HG03060 (cell line): ENCODE results near the gene NPDC1.
"Not testable (repeated sequence)": the region's sequence is repeated elsewhere in the genome, so short reads cannot be mapped to it uniquely, and the experiment has no call there.

Experiments used
- ATAC-seq: cut with Tn5 transposase; IDR thresholded peaks from one replicate; pipeline ENCODE4 v1.9.1; 2021; ENCODE audit warnings: low read depth, moderate number of reproducible peaks; ENCODE audit not compliant: unreplicated experiment

NPDC1 gene

DNA sequence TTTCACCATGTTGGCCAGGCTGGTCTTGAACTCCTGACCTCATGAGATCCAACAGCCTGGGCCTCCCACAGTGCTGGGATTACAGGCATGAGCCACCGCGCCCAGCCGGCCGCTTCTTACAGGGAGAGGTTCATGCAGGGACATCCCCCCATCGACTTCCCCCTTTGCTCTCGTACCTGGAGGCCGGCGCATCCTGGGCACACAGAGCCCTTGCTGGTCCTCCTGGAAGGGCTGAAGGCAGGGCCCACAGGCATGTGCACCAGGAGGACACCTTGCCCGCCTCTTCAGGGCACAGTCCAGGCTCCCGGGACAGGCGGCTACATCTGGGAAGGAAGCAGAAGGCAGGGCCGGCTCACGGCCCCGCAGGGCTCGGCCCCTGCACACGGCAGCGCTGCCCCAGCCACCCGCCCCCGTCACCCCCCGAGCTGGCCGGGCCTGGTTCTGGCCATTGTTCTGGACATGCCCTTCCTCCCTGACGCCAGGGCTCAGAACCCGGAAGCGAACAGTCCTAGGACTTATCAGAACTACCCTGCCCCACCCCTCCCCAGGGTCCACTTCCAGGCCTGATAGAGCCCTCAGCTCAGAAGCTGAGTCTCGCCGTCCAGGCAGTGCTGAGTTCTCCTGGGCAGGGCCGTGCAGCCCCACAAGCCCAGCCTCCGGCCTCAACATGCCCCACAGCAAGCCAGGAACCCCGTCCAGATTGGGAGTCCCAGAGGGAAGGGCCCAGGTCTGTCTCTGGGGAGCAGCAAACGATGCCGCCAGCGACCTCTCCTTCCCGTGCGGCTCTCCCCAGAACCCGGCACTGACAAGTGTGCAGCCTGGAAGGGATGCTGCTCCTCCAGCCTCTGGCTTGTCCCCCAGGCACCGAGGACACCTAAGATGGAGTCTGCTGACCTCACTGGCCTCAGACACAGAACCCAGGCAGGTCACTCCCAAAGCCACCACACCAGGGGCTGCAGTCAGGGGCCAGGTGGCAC, 2.9 kb downstream of the NPDC1 start:
- ATAC-seq = no peak

DNA sequence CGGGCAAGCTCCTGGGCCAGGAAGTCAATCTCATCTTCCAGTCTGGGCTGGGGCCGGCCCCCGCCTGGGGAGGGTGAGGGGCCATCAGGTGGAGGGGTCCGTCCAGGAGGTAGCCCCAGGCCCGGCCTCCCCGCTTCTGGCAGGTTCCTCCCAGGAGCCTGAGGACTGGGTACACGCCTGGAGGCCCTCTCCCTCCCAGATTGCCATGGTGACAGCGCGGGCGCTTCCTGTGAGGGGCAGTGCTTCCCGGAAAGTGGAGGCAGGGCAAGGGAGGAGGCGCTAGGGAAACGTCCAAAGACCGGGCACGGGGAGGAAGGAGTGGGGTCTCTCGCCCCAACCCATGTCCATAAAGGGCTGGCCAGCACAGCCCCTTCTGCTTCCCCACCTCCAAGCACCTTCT, 4.9 kb downstream of the NPDC1 start:
- no peak for ATAC-seq

DNA sequence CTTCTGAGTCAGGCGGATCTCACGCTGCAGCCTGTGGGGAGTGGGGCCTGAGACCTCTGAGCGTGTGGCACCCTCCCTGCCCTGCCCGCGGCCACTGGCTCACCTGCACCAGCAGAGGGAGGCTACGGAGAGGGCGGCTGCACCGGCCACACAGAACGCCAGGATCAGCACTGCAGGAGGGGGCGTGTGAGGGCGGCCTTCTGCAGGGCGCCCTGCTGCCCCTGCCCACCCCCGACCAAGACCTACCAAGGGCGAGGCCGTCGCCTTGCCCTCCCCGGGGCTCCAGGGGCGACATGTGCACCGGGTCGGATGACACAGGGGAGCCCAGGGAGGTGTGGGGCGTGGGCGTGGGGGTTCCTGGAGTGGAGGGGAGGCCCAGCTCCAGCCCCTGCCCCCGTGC, 5.4 kb downstream of the NPDC1 start:
- ATAC-seq = no peak

DNA sequence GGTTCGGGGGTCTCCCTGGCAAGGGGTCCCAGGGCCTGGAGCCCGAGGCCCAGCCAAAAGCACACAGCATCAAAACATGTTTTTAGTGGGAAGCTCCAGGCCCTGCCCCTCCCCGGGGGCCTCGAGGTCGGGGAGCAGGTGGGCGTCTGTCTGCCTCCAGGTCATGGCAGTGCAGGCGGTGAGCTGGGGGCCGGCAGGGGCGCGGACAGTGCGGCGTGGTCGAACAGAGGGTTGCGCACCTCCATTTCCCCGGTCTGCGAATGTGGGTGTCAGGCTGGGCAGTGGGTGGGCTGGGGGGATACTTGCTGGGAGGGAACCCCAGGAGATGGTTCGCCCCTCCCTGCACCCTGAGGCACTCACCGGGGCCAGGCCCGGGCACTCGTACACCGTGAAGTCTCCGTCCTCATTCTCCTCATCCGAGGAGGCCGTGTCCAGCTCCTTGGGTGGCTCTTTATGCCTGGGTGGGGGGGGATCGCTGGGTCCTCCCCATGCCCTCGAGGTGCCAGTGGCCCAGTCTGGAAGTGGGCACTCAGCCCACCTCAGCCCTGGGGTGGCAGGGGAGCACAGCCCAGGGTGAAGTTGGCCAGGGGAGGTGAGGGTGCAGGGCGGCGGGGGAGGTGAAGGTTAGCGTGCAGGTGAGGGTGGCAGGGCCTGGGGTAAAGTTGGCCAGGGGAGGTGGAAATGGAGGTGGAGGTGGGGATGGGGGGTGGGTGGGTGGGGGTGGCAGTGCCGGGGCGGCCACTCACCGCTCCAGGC, 6.2 kb downstream of the NPDC1 start:
- no peak for ATAC-seq

DNA sequence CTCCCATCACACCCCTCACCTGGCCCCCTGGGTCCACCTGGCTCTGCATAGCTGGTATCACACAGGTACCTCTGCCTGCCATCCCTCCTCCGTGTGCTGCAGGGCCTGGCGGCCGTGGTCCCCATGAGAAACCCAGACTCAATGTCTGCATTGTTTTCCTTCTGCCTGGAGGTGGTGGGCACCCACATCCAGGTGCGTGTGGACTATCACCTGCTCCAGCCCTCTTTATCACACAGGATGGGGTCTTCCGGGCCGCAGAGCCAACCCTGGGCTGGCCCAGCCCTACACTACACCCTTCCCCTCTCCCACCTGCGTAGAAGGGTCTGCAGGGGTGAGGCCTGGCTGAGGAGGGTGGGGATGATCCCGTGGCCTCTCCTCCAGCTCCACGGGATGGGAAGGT, 7.1 kb downstream of the NPDC1 start:
- ATAC-seq = no peak

DNA sequence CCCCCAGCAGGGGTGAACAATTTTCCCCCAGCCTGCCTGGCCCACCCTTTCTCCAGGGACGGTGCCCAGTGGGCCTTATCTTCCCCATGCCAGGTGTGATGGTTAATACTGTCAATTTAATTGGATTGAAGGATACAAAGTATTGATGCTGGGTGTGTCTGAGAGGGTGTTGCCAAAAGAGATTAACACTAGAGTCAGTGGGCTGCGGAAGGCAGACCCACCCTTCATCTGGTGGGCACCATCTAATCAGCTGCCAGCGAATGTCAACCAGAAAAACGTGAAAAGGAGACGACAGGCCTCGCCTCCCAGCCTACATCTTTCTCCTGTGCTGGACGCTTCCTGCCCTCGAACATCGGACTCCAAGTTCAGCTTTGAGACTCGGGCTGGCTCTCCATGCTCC, 8.5 kb downstream of the NPDC1 start:
- ATAC-seq = no peak

DNA sequence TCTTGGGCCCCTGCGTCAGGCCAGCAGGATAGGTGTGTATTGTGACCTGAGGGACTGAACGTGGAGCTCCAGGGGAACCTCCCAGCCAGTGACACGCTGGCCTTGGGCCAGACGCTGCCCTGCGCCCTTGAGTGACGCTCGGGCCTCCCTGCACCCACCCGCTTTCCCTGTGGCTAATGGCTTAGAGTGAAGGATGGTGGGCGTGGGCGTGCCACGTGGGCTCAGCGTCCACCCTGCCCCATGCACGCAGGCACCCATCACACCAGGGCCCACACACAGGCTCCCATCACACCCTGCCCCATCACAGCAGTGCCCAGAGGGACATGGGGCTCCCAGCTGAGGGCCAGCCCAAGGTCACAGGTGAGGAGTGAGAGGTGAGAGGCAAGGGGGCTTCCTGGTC, 8.9 kb downstream of the NPDC1 start:
- no peak for ATAC-seq

DNA sequence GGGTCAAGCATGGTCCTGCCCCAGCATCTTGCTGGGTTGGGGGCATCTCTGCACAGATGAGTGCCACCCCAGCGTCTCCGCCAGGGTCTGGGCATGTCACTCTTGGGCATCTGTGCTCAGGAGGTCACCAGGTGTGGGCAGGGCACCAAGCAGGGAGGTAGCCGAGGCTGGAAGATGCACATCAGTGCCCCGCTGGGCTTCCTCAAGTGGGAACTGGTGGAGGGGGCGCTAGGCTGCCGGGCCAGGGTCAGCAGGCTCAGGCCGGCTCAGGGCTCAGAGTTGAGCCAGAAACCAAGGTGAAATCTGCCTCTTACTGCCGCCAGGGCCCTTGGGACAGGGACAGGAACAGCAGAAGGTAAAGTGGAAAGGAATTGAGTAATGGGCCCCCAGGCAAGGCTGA, 10.0 kb downstream of the NPDC1 start:
- no peak for ATAC-seq

DNA sequence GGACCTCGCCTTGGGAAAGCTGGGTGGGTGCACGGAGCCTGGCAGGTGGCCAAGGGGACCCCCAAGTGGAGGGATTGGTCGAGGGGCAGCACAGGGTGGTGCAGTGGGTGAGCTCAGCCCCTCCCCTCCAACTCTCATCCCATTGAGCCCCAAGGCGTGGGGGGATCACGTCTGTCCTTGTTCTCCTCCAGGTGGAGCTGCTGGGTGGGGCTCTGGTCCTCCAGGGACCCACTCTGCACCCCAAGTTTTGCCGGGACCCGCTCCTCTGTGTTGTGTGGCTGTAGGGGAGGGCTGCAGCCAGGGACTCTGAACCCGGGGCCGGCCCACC, 10.5 kb downstream of the NPDC1 start:
- no peak for ATAC-seq

DNA sequence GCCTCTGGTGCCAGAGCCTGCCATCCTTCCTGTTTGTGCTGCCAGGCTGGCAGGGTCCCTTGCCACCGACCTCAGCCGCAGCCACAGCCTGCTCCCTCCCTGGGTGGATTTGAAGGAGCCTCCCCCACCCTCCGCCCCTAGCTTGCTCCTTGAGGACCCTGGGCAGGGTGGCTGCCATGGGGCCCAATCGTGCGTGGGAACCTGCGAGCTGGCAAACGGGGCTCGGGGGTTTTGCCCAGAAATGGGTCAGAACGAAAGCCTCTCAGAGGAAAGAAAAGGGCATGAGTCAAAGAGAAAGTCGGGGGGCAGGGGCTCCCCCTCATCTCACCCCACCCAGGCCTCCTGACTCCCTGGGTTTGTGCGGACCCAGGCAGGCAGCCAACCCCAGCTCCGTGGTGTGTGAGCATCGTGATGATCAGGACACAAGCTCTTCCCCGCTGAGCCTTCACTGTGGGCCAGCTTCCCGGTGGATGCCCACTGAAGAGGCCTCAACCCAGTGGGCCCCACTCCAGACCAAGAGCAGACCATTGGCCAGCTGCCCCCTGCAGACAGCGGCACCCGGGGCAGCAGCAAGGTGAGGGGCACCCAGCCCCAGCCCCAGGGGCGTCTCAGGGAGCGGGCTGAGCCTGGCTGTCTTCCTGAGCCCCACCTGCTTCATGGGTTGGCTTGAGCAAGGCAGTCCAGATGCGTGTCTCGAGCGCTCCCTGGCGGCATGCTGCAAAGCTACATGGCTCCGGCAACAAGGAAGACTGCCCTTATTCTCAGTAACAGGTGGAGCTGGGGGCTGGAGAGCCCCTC, 11.1 kb downstream of the NPDC1 start:
- no peak for ATAC-seq

DNA sequence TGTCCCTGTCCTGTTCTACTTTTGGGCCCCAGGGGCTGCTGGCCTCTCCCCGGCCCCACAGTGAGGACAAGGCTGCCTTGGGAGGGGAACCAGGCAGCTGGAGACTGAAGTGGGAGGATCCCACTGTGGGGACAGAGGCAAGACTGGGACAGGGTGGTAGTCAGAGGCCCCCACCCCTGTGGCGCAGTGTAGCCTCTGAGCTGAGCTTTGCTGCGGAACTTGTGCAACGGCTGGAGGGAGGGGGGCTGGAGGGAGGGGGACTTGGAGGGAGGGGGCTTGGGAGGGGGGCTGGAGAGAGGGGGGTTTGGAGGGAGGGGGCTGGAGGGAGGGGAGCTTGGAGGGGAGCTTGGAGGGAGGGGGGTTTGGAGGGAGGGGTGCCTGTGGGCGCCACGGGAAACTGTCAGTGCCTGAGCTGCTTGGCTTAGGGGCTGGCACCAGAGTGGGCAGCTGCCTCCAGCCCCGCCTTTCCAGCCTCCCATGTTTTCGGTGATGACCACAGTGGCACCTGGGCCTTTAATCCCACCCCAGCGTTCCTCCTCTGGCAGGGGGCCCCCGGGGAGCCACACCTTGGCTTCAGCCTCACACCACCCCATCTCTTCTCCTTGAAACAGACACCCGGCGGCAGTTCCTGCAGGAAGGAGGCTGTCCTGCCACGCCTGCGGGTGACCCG, 11.8 kb downstream of the NPDC1 start:
- no peak for ATAC-seq

DNA sequence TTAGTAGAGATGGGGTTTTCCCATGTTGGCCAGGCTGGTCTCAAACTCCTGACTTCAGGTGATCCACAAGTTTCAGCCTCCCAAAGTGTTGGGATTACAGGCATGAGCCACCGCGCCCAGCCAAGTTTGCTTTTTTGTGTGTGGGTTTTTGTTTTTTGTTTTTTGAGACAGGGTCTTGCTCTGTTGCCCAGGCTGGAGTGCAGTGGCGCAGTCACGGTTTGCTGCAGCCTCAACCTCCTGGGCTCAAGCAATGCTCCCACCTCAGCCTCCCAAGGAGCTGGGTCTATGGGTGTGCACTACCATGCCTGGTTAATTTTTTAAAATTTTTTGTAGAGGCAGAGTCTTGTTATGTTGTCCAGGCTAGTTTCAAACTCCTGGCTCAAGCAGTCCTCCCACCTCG, 12.5 kb downstream of the NPDC1 start:
- not testable (repeated sequence) for ATAC-seq

DNA sequence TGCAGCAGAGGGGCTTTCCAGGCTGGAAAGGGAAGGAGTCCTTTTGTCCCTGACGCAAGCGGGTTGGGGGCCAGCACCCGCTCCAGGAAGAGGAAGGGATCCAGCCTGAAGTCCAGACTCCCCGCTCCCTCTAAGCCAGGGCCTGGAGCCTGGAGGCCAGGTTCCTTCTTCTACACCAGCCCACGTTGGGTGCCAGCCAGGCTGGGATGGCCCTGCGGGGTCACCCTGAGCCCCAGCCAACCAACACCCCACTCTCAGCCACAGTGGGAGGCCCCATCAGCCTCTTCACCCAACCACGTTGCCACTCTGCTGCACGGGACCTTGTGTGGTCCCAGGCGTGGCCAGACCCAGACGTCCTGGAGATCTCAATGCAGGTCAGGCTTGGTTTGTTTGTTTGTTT, 13.1 kb downstream of the NPDC1 start:
- ATAC-seq = no peak

DNA sequence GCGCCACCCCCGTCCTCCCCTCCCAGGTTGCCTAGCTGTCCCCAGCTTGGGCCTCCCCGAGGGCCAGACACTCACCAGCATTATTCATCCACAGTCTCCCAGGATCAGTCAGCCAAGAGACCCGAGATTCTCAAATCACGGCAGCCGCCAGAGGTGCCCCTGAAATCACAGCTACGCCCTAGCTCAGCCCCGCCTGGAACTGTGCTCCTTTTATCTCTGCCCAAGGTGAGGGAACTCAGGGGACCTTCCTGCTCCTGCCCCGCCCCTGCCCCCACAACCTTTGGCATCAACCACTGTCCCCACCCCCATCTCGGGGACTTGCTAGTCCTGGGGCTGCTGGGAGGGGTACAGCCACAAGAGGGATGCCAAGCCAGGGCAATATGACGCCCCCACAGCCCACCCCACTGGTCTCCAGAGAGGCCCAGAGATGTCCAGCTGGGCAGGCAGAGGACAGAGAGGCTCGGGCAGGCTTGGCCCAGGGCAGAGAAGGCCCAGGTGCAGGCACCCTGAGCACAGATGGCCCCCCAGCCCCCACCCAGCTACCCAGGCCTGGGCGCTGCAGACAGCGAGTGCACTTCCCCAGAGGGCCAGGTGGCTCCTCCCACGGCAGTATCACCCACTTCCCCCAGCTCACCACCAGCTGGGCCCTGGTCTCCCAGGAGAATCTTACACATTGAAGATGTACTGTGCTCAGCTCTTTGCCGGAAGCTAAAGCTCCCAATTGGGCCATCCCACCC, 13.9 kb downstream of the NPDC1 start, which contains the start of gene FUT7:
Gene FUT7 (minus strand): TSS at position 185 of the 737 bp plus-strand sequence. CDS start 97 bp downstream, at position 88.
- ATAC-seq = no peak

DNA sequence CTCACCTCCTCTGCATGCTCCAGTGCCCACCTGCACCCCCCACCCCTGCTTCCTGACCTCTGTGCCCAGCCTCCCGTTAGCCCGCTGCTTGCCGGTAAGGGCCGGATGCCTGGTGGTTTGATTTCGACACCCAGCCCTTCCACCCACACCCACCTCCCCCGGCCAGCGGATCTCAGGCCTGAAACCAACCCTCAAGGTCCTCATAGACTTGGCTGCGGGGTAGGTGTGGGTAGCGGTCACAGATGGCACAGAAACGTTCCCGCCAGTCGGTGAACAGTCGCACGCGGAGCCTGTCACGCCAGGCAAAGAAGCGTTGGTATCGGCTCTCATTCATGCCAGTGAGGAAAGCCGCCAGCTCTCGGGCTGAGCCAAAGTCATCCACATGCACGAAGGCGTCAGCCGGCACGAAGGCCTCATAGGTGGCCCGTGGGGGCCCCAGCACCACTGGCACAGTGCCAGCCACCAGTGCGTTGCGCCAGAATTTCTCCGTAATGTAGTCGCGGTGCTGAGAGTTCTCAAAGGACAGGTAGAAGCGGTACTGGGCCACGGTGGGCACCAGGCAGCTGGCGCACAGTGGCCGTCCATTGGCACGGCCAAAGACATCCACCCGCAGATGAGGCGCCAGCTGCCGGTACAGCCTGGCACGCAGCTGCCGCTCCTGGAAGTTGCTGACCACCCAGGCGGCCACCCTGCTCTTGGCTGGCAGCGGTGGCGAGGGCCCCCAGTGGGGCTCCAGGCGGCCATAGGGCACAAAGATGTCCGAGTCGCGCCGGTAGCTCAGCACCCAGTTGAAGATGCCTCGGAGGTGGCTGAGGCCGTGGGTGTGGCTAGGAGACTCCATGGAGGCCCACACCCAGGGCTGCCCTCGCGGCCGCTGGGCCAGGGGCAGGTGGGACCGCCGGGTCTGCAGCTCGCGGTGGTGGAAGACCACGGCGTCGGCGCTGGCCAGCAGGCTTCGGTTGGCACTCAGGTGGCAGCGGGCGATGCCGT, 15.1 kb downstream of the NPDC1 start:
- no peak for ATAC-seq

DNA sequence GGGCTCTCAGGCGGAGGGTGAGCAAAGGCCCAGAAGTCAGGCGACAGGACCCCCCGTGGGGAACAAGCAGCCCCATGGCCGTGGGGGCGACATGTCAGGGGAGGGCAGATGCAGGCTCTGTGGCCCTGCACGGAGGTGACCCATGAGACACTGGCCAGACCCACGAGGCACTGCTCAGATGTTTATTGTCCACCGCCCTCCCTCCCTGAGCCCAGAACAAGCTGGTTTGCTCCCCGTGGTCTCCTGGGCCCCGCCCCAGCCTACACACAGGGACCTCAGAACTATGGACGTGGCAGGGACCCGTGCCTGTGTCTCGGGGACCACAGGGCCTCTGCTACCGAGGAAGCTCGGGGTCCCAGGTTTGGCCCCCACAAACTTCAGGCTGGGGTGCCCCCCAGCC, 16.0 kb downstream of the NPDC1 start:
- no peak for ATAC-seq

DNA sequence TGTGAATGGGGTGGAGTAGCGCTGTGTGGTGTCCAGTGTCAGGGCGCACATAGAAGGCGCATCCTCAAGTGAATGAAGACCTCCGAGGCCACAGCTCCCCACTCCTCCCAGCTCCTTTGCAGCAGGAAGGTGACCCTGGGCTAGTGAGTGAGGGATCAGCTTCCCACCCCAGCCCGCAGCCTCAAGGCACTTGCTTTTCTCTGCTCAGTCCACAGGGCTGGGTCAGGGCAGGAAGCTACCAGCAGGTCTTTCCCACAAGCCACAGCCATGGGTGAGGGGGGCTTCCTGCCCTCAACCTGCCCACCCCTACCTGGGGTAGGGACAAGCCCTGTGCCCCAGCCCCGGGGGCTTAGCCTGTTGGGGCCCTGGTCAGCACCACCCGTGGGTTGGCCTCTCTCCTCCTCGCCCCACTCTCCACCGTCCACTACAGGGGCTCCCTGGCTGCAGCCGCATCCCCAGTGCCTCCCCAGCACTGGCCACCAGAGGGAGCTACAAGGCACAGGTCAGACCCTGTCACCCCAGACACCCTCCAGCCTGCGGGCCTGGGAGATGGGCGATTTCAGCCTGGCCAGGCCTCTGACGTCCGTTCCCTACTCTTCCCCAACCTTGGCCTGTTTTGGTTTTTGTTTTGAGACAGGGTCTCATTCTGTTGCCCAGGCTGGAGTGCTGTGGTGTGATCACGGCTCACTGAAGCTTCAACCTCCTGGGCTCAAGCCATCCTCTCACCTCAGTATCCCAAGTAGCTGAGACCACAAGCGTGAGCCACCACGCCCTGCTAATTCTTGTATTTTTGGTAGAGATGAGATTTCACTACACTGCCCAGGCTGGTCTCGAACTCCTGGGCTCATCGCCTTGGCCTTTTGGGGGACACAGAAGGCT, 16.7 kb downstream of the NPDC1 start:
- no peak for ATAC-seq
